Activated CD4-positive, alpha-beta T cell treated with anti-CD3 and anti-CD28 coated beads, Interleukin-10, Interleukin-2, amounts not matched to agents 100 ng/mL and 50 ng/mL, durations not matched to agents 16 hours and 8 hours (primary cell): ENCODE measurements around the gene FSTL4.

Experiments used
- DNase-seq: peaks from one replicate; pipeline ENCODE4 v3.0.0-alpha.2; 2020

FSTL4 gene

GRCh38 chr5:133309984-133310621, 302.2 kb downstream of the FSTL4 start:
- DNase-seq = no peak

GRCh38 chr5:133309166-133309795, 303.1 kb downstream of the FSTL4 start:
- no peak for DNase-seq

GRCh38 chr5:133307275-133307674, 305.1 kb downstream of the FSTL4 start:
- DNase-seq = no peak

- DNase-seq = no peak
These were observed 307.6 kb downstream of the FSTL4 start for GRCh38 chr5:133304707-133305216.

- DNase-seq = no peak
These were observed 308.2 kb downstream of the FSTL4 start for GRCh38 chr5:133304178-133304577.

GRCh38 chr5:133303298-133303697, 309.0 kb downstream of the FSTL4 start:
- DNase-seq = no peak

GRCh38 chr5:133299728-133300127, 312.6 kb downstream of the FSTL4 start:
- DNase-seq = no peak

- DNase-seq = no peak
These were observed 313.3 kb downstream of the FSTL4 start for GRCh38 chr5:133299021-133299420.

GRCh38 chr5:133298447-133298846, 313.9 kb downstream of the FSTL4 start:
- DNase-seq = peak; percentile 29

- no peak for DNase-seq
These were observed 315.0 kb downstream of the FSTL4 start for GRCh38 chr5:133297293-133297692.

- no peak for DNase-seq
These were observed 315.7 kb downstream of the FSTL4 start for GRCh38 chr5:133296624-133297023.

GRCh38 chr5:133295520-133295919, 316.8 kb downstream of the FSTL4 start:
- DNase-seq = no peak

GRCh38 chr5:133294380-133294779, 318.0 kb downstream of the FSTL4 start:
- DNase-seq = no peak

GRCh38 chr5:133293960-133294359, 318.4 kb downstream of the FSTL4 start:
- DNase-seq = no peak

- peak; percentile 45 for DNase-seq
These were observed 320.0 kb downstream of the FSTL4 start for GRCh38 chr5:133292300-133292699.

GRCh38 chr5:133291524-133291923, 320.8 kb downstream of the FSTL4 start:
- no peak for DNase-seq

- no peak for DNase-seq
These were observed 321.6 kb downstream of the FSTL4 start for GRCh38 chr5:133290669-133291240.

- no peak for DNase-seq
These were observed 322.5 kb downstream of the FSTL4 start for GRCh38 chr5:133289686-133290367.

- DNase-seq = peak; percentile 22
These were observed 324.8 kb downstream of the FSTL4 start for GRCh38 chr5:133287500-133287899.

GRCh38 chr5:133286483-133286882, 325.9 kb downstream of the FSTL4 start:
- no peak for DNase-seq

- DNase-seq = no peak
These were observed 326.7 kb downstream of the FSTL4 start for GRCh38 chr5:133285583-133286021.

- no peak for DNase-seq
These were observed 328.0 kb downstream of the FSTL4 start for GRCh38 chr5:133284306-133284705.

- no peak for DNase-seq
These were observed 334.0 kb downstream of the FSTL4 start for GRCh38 chr5:133278317-133278716.

GRCh38 chr5:133277744-133278143, 334.6 kb downstream of the FSTL4 start:
- no peak for DNase-seq
